HG03460 (cell line): ENCODE results near the gene HOXA3.
A peak's percentile ranks its signal among the peaks of the same experiment; 100 is the strongest.

ENCODE experiments used
- ATAC-seq: cut with Tn5 transposase; IDR thresholded peaks from one replicate; pipeline ENCODE4 v1.9.1; 2021; ENCODE audit not compliant: unreplicated experiment

HOXA3 gene

GRCh38 chr7:27095050-27095896 lies 57.1 kb downstream of the HOXA3 start:
- ATAC-seq, result peak; percentile 13

- no peak for ATAC-seq
Measured at GRCh38 chr7:27094304-27095049, 57.9 kb downstream of the HOXA3 start.

GRCh38 chr7:27093184-27093895 lies 59.0 kb downstream of the HOXA3 start:
- no peak for ATAC-seq

GRCh38 chr7:27092819-27093110 lies 59.6 kb downstream of the HOXA3 start:
- no peak for ATAC-seq

GRCh38 chr7:27091941-27092818 lies 60.2 kb downstream of the HOXA3 start:
- no peak for ATAC-seq

GRCh38 chr7:27091105-27091504 lies 61.3 kb downstream of the HOXA3 start:
- ATAC-seq, result no peak

- ATAC-seq, result no peak
Measured at GRCh38 chr7:27088002-27088922, 64.1 kb downstream of the HOXA3 start.

- no peak for ATAC-seq
Measured at GRCh38 chr7:27083646-27084045, 68.7 kb downstream of the HOXA3 start.

- no peak for ATAC-seq
Measured at GRCh38 chr7:27082171-27082570, 70.2 kb downstream of the HOXA3 start.

GRCh38 chr7:27080844-27081436 lies 71.4 kb downstream of the HOXA3 start:
- no peak for ATAC-seq

GRCh38 chr7:27079234-27079975 lies 73.0 kb downstream of the HOXA3 start:
- no peak for ATAC-seq

- no peak for ATAC-seq
Measured at GRCh38 chr7:27078616-27079233, 73.7 kb downstream of the HOXA3 start.

- no peak for ATAC-seq
Measured at GRCh38 chr7:27073076-27073475, 79.3 kb downstream of the HOXA3 start.

GRCh38 chr7:27071622-27072390 lies 80.6 kb downstream of the HOXA3 start:
- ATAC-seq, result no peak

GRCh38 chr7:27068259-27068658 lies 84.1 kb downstream of the HOXA3 start:
- no peak for ATAC-seq

- ATAC-seq, result no peak
Measured at GRCh38 chr7:27066148-27066547, 86.2 kb downstream of the HOXA3 start.

- no peak for ATAC-seq
Measured at GRCh38 chr7:27065709-27066108, 86.7 kb downstream of the HOXA3 start.

GRCh38 chr7:27064661-27065060 lies 87.7 kb downstream of the HOXA3 start:
- no peak for ATAC-seq
